Measurements from ENCODE around the gene TAF11L2. TPM values are rescaled to one million over a fixed set of nuclear protein-coding genes. Genes with fewer than 3 reads are reported as not detected.
"Not testable (repeated sequence)": the region's sequence is repeated elsewhere in the genome, so short reads cannot be mapped to it uniquely, and the experiment has no call there.

Gene TAF11L2
- not detected for total RNA-seq

DNA sequence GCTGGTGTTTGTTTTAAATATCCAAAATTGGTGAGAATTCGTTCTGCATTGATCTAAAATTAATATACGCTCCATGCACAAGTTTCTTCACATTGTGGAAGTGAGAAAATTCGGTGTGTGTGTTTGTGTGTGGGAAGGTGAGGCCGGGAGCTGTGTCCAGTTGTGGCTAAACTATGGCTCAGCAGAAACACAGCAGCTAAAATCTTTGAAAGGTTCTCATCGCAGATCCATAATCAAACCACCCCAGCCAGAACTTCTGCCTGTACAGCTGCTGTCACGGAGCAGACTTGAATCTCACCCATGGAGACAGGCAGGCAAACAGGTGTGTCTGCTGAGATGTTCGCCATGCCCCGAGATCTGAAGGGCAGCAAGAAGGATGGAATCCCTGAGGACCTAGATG lies at the start of gene TAF11L2:
Gene TAF11L2, plus strand, starts transcription at position 301 of the 400 bp plus-strand sequence.
- not testable (repeated sequence) for H3K36me3 ChIP-seq, H3K27me3 ChIP-seq, H3K4me1 ChIP-seq, DNase-seq, H3K27ac ChIP-seq, H3K9me3 ChIP-seq, H3K4me3 ChIP-seq

DNA sequence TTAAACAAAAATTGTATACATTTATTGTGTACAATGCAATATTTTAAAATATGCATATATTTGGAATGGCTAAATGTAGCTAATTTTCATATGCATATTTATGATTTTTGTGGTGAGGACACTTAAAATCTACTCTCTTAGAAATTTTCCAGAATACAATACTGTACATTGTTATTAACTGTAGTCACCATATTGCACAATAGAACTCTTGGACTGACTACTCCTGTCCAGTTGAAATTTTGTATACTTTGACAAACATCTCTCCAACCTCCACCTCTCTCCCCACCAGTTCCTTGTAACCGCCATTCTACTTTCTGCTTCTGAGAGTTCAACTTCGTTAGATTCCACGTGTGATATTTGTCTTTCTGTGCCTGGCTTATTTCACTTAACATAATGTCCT lies 49.2 kb upstream of the TAF11L2 start:
- Histone ChIP-seq H3K27ac (no peak overlapping the region), H3K27me3 (no peaks in the 10 kb centered on the region), H3K36me3 (no peaks in the 10 kb centered on the region), H3K4me1 (no peaks in the 10 kb centered on the region), H3K9me3 (no peaks in the 10 kb centered on the region), H3K4me3 (no peak overlapping the region)
- no peak for DNase-seq
- TF ChIP-seq, protein P1, sequence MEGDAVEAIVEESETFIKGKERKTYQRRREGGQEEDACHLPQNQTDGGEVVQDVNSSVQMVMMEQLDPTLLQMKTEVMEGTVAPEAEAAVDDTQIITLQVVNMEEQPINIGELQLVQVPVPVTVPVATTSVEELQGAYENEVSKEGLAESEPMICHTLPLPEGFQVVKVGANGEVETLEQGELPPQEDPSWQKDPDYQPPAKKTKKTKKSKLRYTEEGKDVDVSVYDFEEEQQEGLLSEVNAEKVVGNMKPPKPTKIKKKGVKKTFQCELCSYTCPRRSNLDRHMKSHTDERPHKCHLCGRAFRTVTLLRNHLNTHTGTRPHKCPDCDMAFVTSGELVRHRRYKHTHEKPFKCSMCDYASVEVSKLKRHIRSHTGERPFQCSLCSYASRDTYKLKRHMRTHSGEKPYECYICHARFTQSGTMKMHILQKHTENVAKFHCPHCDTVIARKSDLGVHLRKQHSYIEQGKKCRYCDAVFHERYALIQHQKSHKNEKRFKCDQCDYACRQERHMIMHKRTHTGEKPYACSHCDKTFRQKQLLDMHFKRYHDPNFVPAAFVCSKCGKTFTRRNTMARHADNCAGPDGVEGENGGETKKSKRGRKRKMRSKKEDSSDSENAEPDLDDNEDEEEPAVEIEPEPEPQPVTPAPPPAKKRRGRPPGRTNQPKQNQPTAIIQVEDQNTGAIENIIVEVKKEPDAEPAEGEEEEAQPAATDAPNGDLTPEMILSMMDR (IDR thresholded peaks at IDR 0.05), result no peak
- no peak for TF ChIP-seq POLR2A (IDR thresholded peaks at IDR 0.05)

DNA sequence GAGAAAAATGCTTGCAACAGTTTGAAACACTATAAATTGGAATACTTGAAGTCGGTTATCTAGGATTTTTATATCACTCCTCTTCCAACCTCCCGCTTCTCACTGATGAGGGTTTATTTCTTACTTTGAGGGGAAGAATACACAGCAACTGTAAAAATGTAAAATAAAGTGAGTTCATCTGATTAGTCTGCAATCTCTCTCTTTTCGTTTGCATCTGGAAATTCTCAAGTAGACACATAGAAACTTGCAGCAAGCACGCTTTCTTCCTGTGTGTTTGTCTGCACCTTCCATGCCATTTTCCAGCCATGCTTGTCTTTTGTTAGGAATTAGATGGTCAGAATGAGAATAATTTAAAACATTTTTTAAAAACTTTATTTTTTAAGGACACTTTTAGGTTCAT lies 45.1 kb upstream of the TAF11L2 start:
- Histone ChIP-seq H3K27me3 (no peaks in the 10 kb centered on the region), H3K36me3 (no peaks in the 10 kb centered on the region), H3K9me3 (no peaks in the 10 kb centered on the region), H3K4me3 (no peak overlapping the region), H3K27ac (no peak overlapping the region), H3K4me1 (no peaks in the 10 kb centered on the region)
- no peak for TF ChIP-seq POLR2A (IDR thresholded peaks at IDR 0.05)
- TF ChIP-seq, protein P1 (IDR thresholded peaks at IDR 0.05), result no peak
- no peak for DNase-seq

DNA sequence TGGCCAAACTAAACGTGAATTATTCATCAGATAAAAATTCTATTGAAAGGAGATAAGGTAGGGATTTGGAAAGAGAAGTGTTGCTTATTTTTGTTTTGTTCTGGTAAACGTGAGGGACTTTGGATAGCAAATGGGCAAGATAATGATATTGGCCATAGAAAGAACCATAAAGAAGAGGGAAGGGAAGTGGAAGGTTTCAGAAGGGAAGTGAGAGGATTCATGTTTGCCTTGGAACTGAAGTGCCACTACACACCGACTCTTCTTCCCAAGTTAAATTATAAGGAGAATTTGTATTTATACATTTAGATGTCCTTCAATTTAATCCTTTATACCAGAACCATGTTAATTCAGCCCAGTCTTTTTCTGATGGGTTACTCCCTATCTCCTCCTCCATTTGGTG lies 42.1 kb upstream of the TAF11L2 start:
- DNase-seq, result no peak
- Histone ChIP-seq H3K27me3 (no peaks in the 10 kb centered on the region), H3K9me3 (no peaks in the 10 kb centered on the region), H3K4me1 (no peaks in the 10 kb centered on the region), H3K27ac (no peak overlapping the region), H3K4me3 (no peak overlapping the region), H3K36me3 (no peaks in the 10 kb centered on the region)
- no peak for TF ChIP-seq POLR2A (IDR thresholded peaks at IDR 0.05)
- TF ChIP-seq, protein P1 (IDR thresholded peaks at IDR 0.05), result no peak

DNA sequence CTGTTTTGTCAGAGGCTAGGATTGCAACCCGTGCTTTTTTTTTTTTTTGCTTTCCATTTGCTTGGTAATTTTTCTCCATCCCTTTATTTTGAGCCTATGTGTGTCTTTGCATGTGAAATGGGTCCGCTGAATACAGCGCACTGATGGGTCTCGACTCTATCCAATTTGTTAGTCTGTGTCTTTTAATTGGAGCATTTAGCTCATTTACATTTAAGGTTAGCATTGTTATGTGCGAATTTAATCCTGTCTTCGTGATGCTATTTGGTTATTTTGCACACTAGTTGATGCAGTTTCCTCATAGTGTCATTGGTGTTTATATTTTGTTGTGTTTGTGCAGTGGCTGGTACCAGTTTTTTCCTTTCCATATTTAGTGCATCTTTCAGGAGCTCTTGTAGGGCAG lies 36.2 kb upstream of the TAF11L2 start:
- TF ChIP-seq, protein P1 (IDR thresholded peaks at IDR 0.05), result no peak
- TF ChIP-seq POLR2A (IDR thresholded peaks at IDR 0.05), result no peak
- Histone ChIP-seq H3K27me3 (no peaks in the 10 kb centered on the region), H3K4me1 (no peaks in the 10 kb centered on the region), H3K9me3 (no peaks in the 10 kb centered on the region), H3K4me3 (no peak overlapping the region), H3K36me3 (no peaks in the 10 kb centered on the region), H3K27ac (no peak overlapping the region)
- no peak for DNase-seq

DNA sequence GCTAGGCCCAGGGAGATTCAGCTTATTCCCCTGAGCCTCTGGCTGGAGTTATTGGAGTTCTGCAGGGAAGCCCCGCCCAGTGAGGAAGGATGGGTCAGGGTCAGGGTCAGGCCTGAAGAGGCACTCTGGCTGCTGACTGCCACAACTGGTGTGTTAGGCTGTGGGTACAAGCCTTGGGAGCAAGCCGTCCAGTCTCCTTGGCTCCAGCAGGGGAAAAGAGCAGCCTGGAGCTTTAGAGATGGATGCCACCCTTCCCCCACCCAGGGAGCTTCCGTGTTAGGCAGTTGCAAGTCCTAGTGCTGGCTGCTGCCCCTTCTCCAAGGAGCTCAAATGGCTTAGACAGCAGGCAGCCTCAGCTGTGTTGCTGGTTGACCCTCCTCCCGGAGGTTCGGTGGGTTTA lies 34.4 kb upstream of the TAF11L2 start:
- no peak for DNase-seq

More for the DNA sequence above, 34.4 kb upstream of the TAF11L2 start:
- H3K9me3 ChIP-seq, result no peaks in the 10 kb centered on the region
- no peaks in the 10 kb centered on the region for H3K27me3 ChIP-seq
- H3K4me1 ChIP-seq, result no peaks in the 10 kb centered on the region
- TF ChIP-seq, protein P1 (IDR thresholded peaks at IDR 0.05), result no peak
- no peak for TF ChIP-seq POLR2A (IDR thresholded peaks at IDR 0.05)
- no peak overlapping the region for H3K4me3 ChIP-seq
- H3K36me3 ChIP-seq, result no peaks in the 10 kb centered on the region
- no peak overlapping the region for H3K27ac ChIP-seq
